Naive B cell (primary cell): ENCODE data around the gene SAMD9. TPM values are rescaled to one million over a fixed set of nuclear protein-coding genes. Genes with fewer than 3 reads are reported as not detected.
"Not testable (repeated sequence)": the region's sequence is repeated elsewhere in the genome, so short reads cannot be mapped to it uniquely, and the experiment has no call there.

Experiments used
- ATAC-seq, 2 donors: fragments of 150-1000 bp; cut with Tn5 transposase; 2 replicates each; pipeline ENCODE4 v1.10.0; 2021; ENCODE audit warnings: low read depth in 2 of 2, mild to moderate bottlenecking in 2 of 2, moderate library complexity in 2 of 2
- DNase-seq: peaks from one replicate; pipeline ENCODE4 v3.0.0; 2022
- H3K27ac Mint-ChIP-seq, 6 donors: one replicate each; pipeline ENCODE4 v1.8.0; 2020 to 2022; ENCODE audit warnings: mild to moderate bottlenecking in 6 of 6, mixed read lengths in 6 of 6, moderate library complexity in 5 of 6, inconsistent platforms in 2 of 6
- H3K27me3 Mint-ChIP-seq, 3 donors: one replicate each; pipeline ENCODE4 v1.8.0; 2021 to 2022; ENCODE audit warnings: mixed read lengths in 3 of 3, mild to moderate bottlenecking in 1 of 3
- H3K36me3 Mint-ChIP-seq, 2 donors: one replicate each; pipeline ENCODE4 v1.8.0; 2020 to 2022; ENCODE audit warnings: mixed read lengths in 2 of 2, inconsistent platforms in 1 of 2, mild to moderate bottlenecking in 1 of 2
- H3K4me1 Mint-ChIP-seq, 3 donors: one replicate each; pipeline ENCODE4 v1.8.0; 2020 to 2022; ENCODE audit warnings: mixed read lengths in 3 of 3, inconsistent platforms in 1 of 3, mild to moderate bottlenecking in 1 of 3, moderate library complexity in 1 of 3
- H3K4me3 Mint-ChIP-seq, 8 donors: one replicate each; pipeline ENCODE4 v1.8.0; 2020 to 2022; ENCODE audit warnings: mild to moderate bottlenecking in 8 of 8, mixed read lengths in 8 of 8, moderate library complexity in 8 of 8, inconsistent platforms in 2 of 8
- H3K9me3 Mint-ChIP-seq, 7 donors: one replicate each; pipeline ENCODE4 v1.8.0; 2020 to 2022; ENCODE audit warnings: mixed read lengths in 7 of 7, mild to moderate bottlenecking in 5 of 7, inconsistent platforms in 2 of 7, moderate library complexity in 1 of 7
- polyA plus RNA-seq, 6 donors: library from polyadenylated mRNA; unstranded; fragments of 300-500 nt; fragmentation: Illumina TruSeq; gene quantifications; one replicate each; pipeline ENCODE4 v1.2.3, GENCODE V29; 2021; ENCODE audit warnings: low read depth in 6 of 6

SAMD9 gene
- polyA plus RNA-seq, 6 donors from 2014 or later, result 11.3 to 37.0 (median 30.9) TPM

DNA sequence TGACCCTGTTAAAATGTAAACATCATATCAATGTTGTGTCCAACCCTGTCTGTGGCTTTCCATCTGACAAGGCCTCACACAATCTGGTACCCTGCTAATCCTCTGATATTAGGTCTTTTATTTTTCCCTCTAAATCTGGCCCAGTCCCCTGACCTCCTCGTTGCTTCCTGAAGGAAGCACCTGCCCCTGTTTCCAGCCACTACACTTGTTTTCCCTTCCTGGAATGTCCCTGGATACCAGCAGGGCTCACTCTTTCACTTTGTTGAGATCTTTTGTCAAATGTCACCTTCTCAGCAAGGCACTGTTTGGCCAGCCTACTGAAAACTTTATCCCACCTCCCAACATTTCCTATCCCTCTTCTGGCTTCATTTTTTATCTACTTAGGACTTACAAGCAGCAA lies 28.3 kb upstream of the SAMD9 start:
- no peak for ATAC-seq
- Mint-ChIP-seq H3K36me3 (peaks cover 7 to 11% of the 10 kb centered on the region in 2 donors), H3K4me3 (peak overlapping the region; percentile 69 to 97 (median 94)), H3K9me3 (peaks cover 0 to 6% (median 0%) of the 10 kb centered on the region in 7 donors), H3K27me3 (no peaks in the 10 kb centered on the region), H3K4me1 (peaks cover 42 to 66% (median 47%) of the 10 kb centered on the region in 3 donors), H3K27ac (peak overlapping the region in 4 of 6 donors; percentile 54 to 84 (median 70))
- no peak for DNase-seq

DNA sequence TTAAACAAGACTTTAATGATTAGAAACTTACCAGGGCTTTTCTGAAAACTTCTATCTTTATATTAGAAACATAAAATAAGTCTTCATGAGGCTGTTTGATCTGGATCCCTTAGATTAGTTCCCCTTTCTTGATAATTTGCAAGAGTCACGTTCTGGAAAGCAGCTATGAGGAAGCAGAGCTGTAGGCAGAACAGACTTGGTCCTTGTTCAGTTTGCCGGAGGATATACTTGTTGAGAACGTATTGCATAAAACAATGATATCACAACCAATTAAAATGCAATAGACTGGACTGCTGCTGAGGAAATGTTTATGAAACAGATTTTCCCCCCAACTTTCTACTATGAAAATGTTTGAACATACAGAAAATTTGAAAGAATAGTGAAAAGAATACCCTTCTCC lies 27.6 kb upstream of the SAMD9 start:
- Mint-ChIP-seq H3K27me3 (no peaks in the 10 kb centered on the region), H3K4me3 (peak overlapping the region; percentile 69 to 97 (median 94)), H3K9me3 (peaks cover 0 to 6% (median 0%) of the 10 kb centered on the region in 7 donors), H3K36me3 (peaks cover 7 to 11% of the 10 kb centered on the region in 2 donors), H3K27ac (peak overlapping the region in 3 of 6 donors; percentile 54 to 88 (median 79)), H3K4me1 (peaks cover 35 to 60% (median 41%) of the 10 kb centered on the region in 3 donors)
- DNase-seq (peak; percentile 12), ATAC-seq (peak; percentile 68 to 75)

DNA sequence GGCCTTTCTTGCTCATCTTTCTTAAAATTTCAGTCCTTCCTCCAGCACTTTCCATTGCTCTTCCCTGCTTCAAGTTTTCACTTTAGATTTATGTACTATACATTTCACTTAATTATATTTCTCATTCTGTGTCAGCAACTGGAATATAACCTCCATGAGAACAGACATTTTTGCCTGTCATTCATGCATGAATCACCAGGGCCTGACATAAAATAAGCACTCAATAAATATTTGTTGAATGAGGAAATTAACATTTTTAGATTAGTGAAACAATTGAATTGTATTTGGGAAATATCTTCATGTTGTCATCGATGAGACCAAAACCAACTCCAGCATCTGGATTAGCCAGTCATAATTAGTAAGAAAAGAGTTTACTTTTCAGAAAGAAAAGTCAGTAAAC lies 24.3 kb upstream of the SAMD9 start:
- H3K27me3 Mint-ChIP-seq, result no peaks in the 10 kb centered on the region
- H3K9me3 Mint-ChIP-seq, result peaks cover 0 to 7% (median 5%) of the 10 kb centered on the region in 7 donors
- ATAC-seq (no peak), DNase-seq (no peak)
- H3K36me3 Mint-ChIP-seq, result peaks cover 13 to 18% of the 10 kb centered on the region in 2 donors
- no peak overlapping the region for H3K27ac Mint-ChIP-seq
- peaks cover 16 to 34% (median 23%) of the 10 kb centered on the region in 3 donors for H3K4me1 Mint-ChIP-seq
- H3K4me3 Mint-ChIP-seq, result no peak overlapping the region

DNA sequence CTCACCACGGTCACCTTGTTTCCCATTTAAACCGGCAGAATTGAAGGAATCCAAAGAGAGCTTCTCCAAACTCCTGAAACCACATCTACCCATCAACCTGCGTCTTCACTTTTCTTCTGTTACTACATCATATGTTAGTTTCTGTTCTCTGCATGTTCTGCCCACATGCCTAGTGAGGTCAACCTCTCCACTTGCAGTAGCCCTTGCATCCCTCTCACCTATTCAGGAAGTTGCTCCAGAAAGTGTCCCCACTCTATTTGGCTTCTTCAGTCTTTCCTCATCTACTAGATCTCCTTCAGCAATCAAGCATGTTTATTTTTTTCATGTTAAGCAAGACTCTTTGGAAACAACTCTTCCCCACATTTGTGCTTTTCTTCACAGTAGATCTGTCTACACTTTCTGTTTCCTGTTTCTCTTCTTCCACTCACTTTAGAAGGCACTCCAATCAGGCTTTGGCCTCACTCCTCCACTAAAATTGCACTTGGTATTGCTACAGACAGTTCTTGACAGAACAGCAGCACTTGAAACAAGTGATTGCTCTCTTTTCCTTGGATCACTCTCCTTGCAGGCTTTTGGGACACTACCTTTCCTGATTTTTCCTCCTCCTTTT lies 22.9 kb upstream of the SAMD9 start:
- peaks cover 1 to 16% (median 7%) of the 10 kb centered on the region in 7 donors for H3K9me3 Mint-ChIP-seq
- H3K36me3 Mint-ChIP-seq, result peaks cover 27 to 32% of the 10 kb centered on the region in 2 donors
- ATAC-seq, result no peak
- H3K4me1 Mint-ChIP-seq, result peaks cover 2 to 20% (median 9%) of the 10 kb centered on the region in 3 donors
- DNase-seq, result no peak
- H3K27me3 Mint-ChIP-seq, result no peaks in the 10 kb centered on the region
- no peak overlapping the region for H3K27ac Mint-ChIP-seq
- no peak overlapping the region for H3K4me3 Mint-ChIP-seq

DNA sequence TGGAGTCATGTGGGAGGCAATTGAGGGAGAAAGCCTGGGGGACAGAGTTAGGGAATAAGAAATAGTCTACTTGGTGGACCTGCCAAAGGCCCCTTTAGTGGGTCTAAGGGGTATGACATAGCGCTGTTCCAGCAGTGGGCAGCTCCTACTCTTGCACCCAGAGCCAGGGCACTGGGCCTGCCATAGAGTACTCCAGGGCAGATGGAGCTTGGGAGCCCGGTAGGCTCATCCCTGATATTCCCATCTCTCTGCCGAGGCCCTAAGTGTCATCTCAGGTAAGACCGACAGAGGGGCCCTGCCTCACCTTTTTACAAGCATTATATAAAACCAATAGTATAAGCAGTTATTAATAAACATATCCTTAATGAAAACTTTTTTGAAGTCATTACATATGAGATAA lies 20.8 kb upstream of the SAMD9 start:
- DNase-seq (no peak), ATAC-seq (no peak)
- Mint-ChIP-seq H3K4me3 (no peak overlapping the region), H3K27me3 (no peaks in the 10 kb centered on the region), H3K36me3 (peaks cover 44 to 47% of the 10 kb centered on the region in 2 donors), H3K27ac (no peak overlapping the region), H3K4me1 (peaks cover 0 to 8% (median 5%) of the 10 kb centered on the region in 3 donors), H3K9me3 (peaks cover 10 to 35% (median 26%) of the 10 kb centered on the region in 7 donors)

DNA sequence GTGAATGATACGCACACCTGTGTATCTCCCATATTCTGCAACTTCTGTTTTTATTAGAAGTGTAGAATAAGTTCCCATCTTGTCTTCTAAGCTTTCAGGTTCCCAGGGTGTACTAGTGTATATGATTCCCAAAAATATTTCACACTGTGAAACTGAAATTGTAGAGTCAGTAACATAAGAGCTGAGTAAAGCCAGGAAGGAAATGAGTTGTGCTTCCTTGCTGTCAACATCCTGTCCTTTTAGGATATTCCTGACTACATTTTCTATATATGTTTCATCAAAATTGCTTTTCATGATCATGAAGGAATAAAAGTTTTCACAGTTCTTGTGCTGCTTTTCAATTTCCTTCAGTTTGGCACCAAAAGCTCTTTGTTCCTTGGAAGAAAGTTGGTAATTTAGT lies 15.2 kb upstream of the SAMD9 start:
- Mint-ChIP-seq H3K9me3 (peaks cover 20 to 78% (median 59%) of the 10 kb centered on the region in 7 donors), H3K36me3 (peaks cover 42 to 45% of the 10 kb centered on the region in 2 donors), H3K4me1 (no peaks in the 10 kb centered on the region), H3K4me3 (no peak overlapping the region), H3K27ac (no peak overlapping the region), H3K27me3 (no peaks in the 10 kb centered on the region)
- DNase-seq, result no peak
- ATAC-seq, result no peak

DNA sequence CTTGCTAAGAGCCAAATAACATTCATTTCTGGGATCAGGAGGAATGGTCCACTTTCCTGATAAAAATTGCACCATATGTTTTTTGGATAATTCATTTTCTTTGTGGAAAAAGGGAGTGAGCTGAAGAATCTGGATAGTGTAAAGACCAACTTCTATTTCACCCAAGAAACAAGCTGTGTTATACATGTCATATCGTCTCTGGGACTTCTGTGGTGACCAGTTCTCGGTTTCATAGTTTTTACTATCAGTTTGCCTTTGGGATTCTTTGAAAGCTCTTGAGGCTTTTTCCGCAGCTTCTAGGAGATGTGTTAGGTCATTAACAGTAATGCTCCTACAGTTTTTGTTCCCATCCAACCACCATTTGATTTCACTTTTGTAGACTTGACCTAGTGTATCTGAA lies 14.4 kb upstream of the SAMD9 start:
- no peak overlapping the region for H3K4me3 Mint-ChIP-seq
- DNase-seq (no peak), ATAC-seq (no peak)
- no peak overlapping the region for H3K27ac Mint-ChIP-seq
- peaks cover 20 to 79% (median 58%) of the 10 kb centered on the region in 7 donors for H3K9me3 Mint-ChIP-seq
- no peaks in the 10 kb centered on the region for H3K27me3 Mint-ChIP-seq
- H3K4me1 Mint-ChIP-seq, result no peaks in the 10 kb centered on the region
- H3K36me3 Mint-ChIP-seq, result peaks cover 42% of the 10 kb centered on the region in 2 donors

DNA sequence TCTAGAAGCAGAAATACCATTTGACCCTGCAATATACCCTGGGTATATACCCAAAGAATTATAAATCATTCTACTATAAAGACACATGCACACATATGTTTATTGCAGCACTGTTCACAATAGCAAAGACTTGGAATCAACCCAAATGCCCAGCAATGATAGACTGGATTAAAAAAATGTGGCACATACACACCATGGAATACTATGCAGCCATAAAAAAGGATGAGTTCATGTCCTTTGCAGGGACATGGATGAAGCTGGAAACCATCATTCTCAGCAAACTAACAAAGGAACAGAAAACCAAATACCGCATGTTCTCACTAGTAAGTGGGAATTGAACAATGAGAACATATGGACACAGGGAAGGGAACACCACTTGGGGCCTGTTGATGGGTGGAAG lies 9.2 kb upstream of the SAMD9 start:
- H3K36me3 Mint-ChIP-seq, result peaks cover 8 to 11% of the 10 kb centered on the region in 2 donors
- H3K4me3 Mint-ChIP-seq, H3K27me3 Mint-ChIP-seq, ATAC-seq, H3K4me1 Mint-ChIP-seq, H3K27ac Mint-ChIP-seq, DNase-seq: not testable (repeated sequence)
- peaks cover 16 to 78% (median 40%) of the 10 kb centered on the region in 7 donors for H3K9me3 Mint-ChIP-seq

DNA sequence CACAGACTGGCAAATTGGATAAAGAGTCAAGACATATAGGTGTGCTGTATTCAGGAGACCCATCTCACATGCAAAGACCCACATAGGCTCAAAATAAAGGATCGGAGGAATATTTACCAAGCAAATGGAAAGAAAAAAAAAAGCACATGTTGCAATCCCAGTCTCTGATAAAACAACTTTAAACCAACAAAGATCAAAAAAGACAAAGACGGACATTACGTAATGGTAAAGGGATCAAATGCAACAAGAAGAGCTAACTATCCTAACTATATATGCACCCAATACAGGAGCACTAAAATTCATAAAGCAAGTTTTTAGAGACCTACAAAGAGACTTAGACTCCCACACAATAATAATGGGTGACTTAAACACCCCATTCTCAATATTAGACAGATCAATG lies 5.8 kb upstream of the SAMD9 start:
- H3K4me3 Mint-ChIP-seq, H3K27me3 Mint-ChIP-seq, H3K4me1 Mint-ChIP-seq, DNase-seq, ATAC-seq, H3K27ac Mint-ChIP-seq: not testable (repeated sequence)
- Mint-ChIP-seq H3K36me3 (peaks cover 10 to 11% of the 10 kb centered on the region in 2 donors), H3K9me3 (peaks cover 5 to 63% (median 37%) of the 10 kb centered on the region in 7 donors)

DNA sequence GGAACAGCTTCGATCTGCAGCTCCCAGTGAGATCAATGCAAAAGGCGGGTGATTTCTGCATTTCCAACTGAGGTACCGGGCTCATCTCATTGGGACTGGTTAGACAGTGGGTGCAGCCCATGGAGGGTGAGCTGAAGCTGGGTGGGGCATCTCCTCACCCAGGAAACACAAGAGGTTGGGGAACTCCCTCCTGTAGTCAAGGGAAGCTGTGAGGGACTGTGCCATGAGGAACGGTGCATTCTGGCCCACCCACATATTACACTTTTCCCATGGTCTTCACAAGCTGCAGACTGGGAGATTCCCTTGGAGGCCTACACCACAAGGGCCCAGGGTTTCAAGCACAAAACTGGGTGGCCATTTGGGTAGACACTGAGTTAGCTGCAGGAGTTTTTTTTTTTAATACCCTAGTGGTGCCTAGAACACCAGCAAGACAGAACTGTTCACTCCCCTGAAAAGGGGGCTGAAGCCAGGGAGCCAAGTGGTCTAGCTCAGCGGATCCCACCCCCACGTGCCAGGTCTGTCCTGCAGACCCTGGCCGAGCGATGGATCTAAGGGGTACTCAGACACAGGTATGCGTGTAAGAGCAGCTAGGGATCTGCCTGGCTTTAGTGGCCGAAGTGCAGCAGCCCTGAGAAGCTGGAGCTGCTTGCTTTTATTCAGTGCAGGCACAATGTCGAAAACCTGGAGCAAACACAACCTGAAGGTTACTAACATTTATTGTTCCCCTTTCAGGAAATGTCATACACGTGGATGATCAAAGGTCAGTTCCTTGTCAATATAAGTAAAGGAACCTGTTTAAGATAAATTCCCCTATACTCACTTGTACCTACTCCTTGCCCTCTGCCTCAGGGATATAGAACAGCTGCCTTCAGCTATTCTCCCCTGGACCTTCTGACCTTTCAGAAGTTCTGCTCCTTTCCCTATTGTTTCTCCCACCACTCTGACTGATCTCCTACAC lies 3.1 kb upstream of the SAMD9 start:
- Mint-ChIP-seq H3K4me3 (peak overlapping the region in 1 of 8 donors; percentile 4), H3K27ac (no peak overlapping the region)
- ATAC-seq, result no peak

DNA sequence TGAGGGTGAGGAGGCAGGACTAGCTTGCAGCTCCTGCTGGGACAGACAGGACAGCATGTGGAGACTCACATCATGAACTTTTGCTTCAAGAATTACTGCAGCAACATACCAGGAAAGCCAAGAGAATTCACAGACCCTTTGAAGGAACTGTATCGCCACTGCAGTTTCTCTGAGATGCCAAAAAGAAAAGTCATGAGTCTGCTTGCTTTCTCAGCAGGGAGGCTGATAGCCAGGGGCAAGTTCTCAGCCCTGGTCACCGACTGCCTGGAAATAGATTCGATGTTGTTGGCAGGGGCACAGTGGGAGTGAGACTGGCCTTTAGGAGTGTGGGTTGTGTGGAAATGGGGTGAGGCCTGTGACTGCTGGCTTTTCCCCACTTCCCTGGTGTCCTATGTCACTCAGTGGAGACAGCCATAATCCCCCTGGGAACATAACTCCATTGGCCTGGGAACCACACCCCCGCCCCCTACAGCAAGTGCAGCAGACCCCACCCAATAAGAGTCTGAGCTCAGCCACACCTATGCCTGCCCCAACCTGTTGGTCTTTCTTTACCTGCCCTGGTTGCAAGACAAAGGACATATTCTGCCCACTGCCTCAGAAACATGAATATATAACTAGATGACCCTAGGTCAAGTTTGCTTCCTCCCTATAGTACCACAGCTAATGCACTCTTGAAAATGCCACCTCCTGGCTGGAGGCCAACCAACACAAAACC lies 1.6 kb upstream of the SAMD9 start:
- Mint-ChIP-seq H3K9me3 (peaks cover 5 to 39% (median 18%) of the 10 kb centered on the region in 7 donors), H3K27me3 (no peaks in the 10 kb centered on the region), H3K4me1 (peaks cover 33 to 37% (median 36%) of the 10 kb centered on the region in 3 donors), H3K4me3 (peak overlapping the region in 3 of 8 donors; percentile 13 to 55 (median 37)), H3K27ac (peak overlapping the region in 2 of 6 donors; percentile 58 to 74), H3K36me3 (peaks cover 29 to 31% of the 10 kb centered on the region in 2 donors)
- ATAC-seq (no peak), DNase-seq (no peak)

More for the DNA sequence above, 3.1 kb upstream of the SAMD9 start:
- no peaks in the 10 kb centered on the region for H3K27me3 Mint-ChIP-seq
- H3K9me3 Mint-ChIP-seq, result peaks cover 5 to 39% (median 22%) of the 10 kb centered on the region in 7 donors
- peaks cover 14 to 15% of the 10 kb centered on the region in 2 donors for H3K36me3 Mint-ChIP-seq
- peaks cover 20 to 22% (median 21%) of the 10 kb centered on the region in 3 donors for H3K4me1 Mint-ChIP-seq
- no peak for DNase-seq

DNA sequence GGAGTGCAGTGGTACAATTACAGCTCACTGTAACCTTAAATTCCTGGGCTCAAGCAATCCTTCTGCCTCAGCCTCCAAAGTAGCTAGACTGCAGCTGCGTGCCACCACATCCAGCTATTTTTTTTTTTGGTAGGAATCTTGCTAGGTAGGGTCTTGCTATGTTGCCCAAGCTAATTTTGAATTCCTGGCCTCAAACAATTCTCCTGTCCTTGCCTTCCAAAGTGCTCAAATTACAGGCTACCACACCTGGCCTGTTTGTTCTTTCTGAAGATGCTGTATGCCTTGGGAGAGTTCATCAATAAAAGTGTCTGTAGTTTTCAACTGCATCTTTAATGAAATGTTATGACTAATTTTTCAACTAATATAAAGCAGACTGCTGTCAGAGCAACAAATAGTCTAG lies 452 bp downstream of the SAMD9 start:
- Mint-ChIP-seq H3K4me1 (peaks cover 33 to 50% (median 40%) of the 10 kb centered on the region in 3 donors), H3K9me3 (peaks cover under 1 to 44% (median 24%) of the 10 kb centered on the region in 7 donors), H3K27ac (peak overlapping the region; percentile 30 to 96 (median 81)), H3K36me3 (peaks cover 39 to 45% of the 10 kb centered on the region in 2 donors), H3K4me3 (peak overlapping the region; percentile 80 to 99 (median 90)), H3K27me3 (no peaks in the 10 kb centered on the region)
- no peak for DNase-seq
- ATAC-seq, result peak in 1 of 2 donors; percentile 23

DNA sequence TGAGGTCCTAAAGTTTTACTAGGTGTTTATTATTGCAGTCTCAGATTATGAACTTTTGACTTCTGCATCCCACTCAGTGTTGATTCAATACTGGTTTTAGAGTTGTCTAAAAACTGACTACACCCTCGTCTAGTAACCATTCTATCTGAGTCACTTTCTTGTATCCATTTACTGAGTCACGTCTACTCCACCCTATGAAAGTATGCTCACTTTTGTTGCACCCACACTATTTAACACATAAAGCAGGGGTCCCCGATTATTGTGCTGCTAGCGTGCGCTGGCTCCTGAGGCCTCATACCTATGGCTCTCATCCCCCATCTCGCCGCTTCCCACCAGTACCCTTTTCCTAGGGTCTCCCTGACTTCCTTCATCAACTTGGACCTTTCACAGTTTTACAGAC lies 2.0 kb downstream of the SAMD9 start:
- Mint-ChIP-seq H3K4me1 (peaks cover 33 to 58% (median 45%) of the 10 kb centered on the region in 3 donors), H3K27ac (peak overlapping the region in 1 of 6 donors; percentile 63)

More for the DNA sequence above, 2.0 kb downstream of the SAMD9 start:
- H3K9me3 Mint-ChIP-seq, result peaks cover 4 to 57% (median 37%) of the 10 kb centered on the region in 7 donors
- H3K4me3 Mint-ChIP-seq, result peak overlapping the region; percentile 16 to 99 (median 86)
- no peaks in the 10 kb centered on the region for H3K27me3 Mint-ChIP-seq
- ATAC-seq (no peak), DNase-seq (no peak)
- peaks cover 54 to 59% of the 10 kb centered on the region in 2 donors for H3K36me3 Mint-ChIP-seq
